Measurements from ENCODE around the gene WNT1.

The WNT1 gene

DNA sequence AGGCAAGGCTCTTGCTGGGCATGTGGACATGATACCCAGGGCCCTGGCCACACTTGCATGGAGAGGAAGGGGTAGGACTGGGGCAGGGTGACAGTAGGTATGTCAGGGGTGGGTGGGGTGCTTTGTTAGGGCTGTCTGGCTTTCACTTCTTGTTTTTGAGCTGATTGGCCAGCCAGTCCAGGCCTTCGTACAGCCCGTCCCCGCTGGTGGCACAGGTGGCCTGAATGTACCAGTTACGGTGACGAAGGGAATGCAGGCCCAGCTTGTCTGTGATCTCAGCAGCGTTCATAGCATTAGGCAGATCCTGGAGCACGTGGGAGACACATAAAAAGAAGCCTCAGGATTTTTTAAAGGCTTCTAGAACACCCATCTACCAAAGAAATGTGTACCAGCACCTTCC is 39.3 kb upstream of the WNT1 start:
- no peak overlapping the region for H3K14ac ChIP-seq (ENCODE audit: low read length)
- no peak overlapping the region for H4K91ac ChIP-seq (ENCODE audit: low read depth, low read length, poor library complexity)
- WGBS, 2 donors (ENCODE audit: extremely low coverage in 2 of 2, insufficient read length in 2 of 2, insufficient replicate concordance in 1 of 2), result no CpG with 5 or more reads among the region's 7 CpGs
- no peak overlapping the region for H2AFZ ChIP-seq (ENCODE audit: low read length)
- no peak overlapping the region for H3K4me2 ChIP-seq (ENCODE audit: insufficient read depth, low read length, poor library complexity, severe bottlenecking)
- no peak overlapping the region for H2BK120ac ChIP-seq (ENCODE audit: low read depth, low read length)
- no peaks in the 10 kb centered on the region for H3K27me3 ChIP-seq (ENCODE audit: control insufficient read depth in 3 of 3, insufficient read depth in 3 of 3, low read depth in 1 of 3, low read length in 3 of 3)
- H2BK15ac ChIP-seq (ENCODE audit: low read length), result no peak overlapping the region
- no peaks in the 10 kb centered on the region for H3K9me3 ChIP-seq (replicated peaks in 1 of 2; ENCODE audit: control insufficient read depth in 2 of 2, insufficient read depth in 1 of 2, low read depth in 1 of 2, low read length in 2 of 2)
- H3K9ac ChIP-seq (ENCODE audit: low read depth, low read length, poor library complexity), result no peak overlapping the region
- no peak overlapping the region for H3K27ac ChIP-seq (replicated peaks; ENCODE audit: low read length)
- no peak overlapping the region for H2AK5ac ChIP-seq (ENCODE audit: low read depth, low read length)
- H3K79me1 ChIP-seq (ENCODE audit: low read depth, low read length), result peaks cover 4% of the 10 kb centered on the region
- H3K18ac ChIP-seq (ENCODE audit: low read length), result no peak overlapping the region
- H4K8ac ChIP-seq (ENCODE audit: low read depth, low read length), result no peak overlapping the region
- H3K4ac ChIP-seq (ENCODE audit: low read length), result no peak overlapping the region
- H3K4me1 ChIP-seq (ENCODE audit: control insufficient read depth in 2 of 2, insufficient read depth in 1 of 2, low read depth in 1 of 2, low read length in 2 of 2), result no peaks in the 10 kb centered on the region
- H2BK5ac ChIP-seq (ENCODE audit: low read length), result no peak overlapping the region
- no peak for DNase-seq (ENCODE audit: low spot score)
- peaks cover 59 to 93% of the 10 kb centered on the region in 2 donors for H3K36me3 ChIP-seq (replicated peaks in 1 of 2; ENCODE audit: control insufficient read depth in 2 of 2, insufficient read depth in 2 of 2, low read length in 2 of 2)
- no peak overlapping the region for H3K23ac ChIP-seq (ENCODE audit: low read depth, low read length, poor library complexity)
- no peak overlapping the region for H2BK12ac ChIP-seq (ENCODE audit: low read length)
- H3K4me3 ChIP-seq (ENCODE audit: low read length in 2 of 2), result no peak overlapping the region

DNA sequence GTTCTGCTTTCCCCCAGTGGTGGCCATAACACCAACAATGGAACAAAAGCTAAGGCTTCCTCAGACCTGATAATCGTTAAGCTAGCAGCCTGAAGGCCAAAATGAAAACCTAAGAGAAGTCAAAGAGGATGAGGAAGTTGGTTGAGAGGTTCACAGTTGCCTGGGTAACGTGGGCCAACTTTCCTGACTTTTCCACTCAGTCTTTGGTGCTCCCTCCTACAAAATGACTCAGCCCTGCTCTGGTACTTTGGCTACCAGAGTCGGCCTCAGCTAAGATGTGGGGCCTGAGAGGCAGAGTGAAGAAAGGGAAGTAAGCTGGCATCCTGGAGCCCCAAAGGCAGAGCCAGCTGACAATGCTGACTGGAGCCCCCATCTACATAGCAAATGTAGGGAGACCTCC is 37.9 kb upstream of the WNT1 start:
- no peak overlapping the region for H3K14ac ChIP-seq (ENCODE audit: low read length)
- no peak overlapping the region for H2AFZ ChIP-seq (ENCODE audit: low read length)
- no peak overlapping the region for H3K9ac ChIP-seq (ENCODE audit: low read depth, low read length, poor library complexity)
- WGBS, 2 donors (ENCODE audit: extremely low coverage in 2 of 2, insufficient read length in 2 of 2, insufficient replicate concordance in 1 of 2), result no CpG with 5 or more reads among the region's 3 CpGs
- no peaks in the 10 kb centered on the region for H3K27me3 ChIP-seq (ENCODE audit: control insufficient read depth in 3 of 3, insufficient read depth in 3 of 3, low read depth in 1 of 3, low read length in 3 of 3)
- peaks cover 53 to 92% of the 10 kb centered on the region in 2 donors for H3K36me3 ChIP-seq (replicated peaks in 1 of 2; ENCODE audit: control insufficient read depth in 2 of 2, insufficient read depth in 2 of 2, low read length in 2 of 2)
- H3K4me3 ChIP-seq (ENCODE audit: low read length in 2 of 2), result no peak overlapping the region
- no peak overlapping the region for H3K4ac ChIP-seq (ENCODE audit: low read length)
- H3K4me2 ChIP-seq (ENCODE audit: insufficient read depth, low read length, poor library complexity, severe bottlenecking), result no peak overlapping the region
- no peak overlapping the region for H3K27ac ChIP-seq (replicated peaks; ENCODE audit: low read length)
- no peak overlapping the region for H4K8ac ChIP-seq (ENCODE audit: low read depth, low read length)
- H2BK5ac ChIP-seq (ENCODE audit: low read length), result no peak overlapping the region
- H3K23ac ChIP-seq (ENCODE audit: low read depth, low read length, poor library complexity), result no peak overlapping the region
- peaks cover 4% of the 10 kb centered on the region for H3K79me1 ChIP-seq (ENCODE audit: low read depth, low read length)
- no peak overlapping the region for H3K18ac ChIP-seq (ENCODE audit: low read length)
- H4K91ac ChIP-seq (ENCODE audit: low read depth, low read length, poor library complexity), result no peak overlapping the region
- no peak overlapping the region for H2BK120ac ChIP-seq (ENCODE audit: low read depth, low read length)
- no peaks in the 10 kb centered on the region for H3K9me3 ChIP-seq (replicated peaks in 1 of 2; ENCODE audit: control insufficient read depth in 2 of 2, insufficient read depth in 1 of 2, low read depth in 1 of 2, low read length in 2 of 2)
- H3K4me1 ChIP-seq (ENCODE audit: control insufficient read depth in 2 of 2, insufficient read depth in 1 of 2, low read depth in 1 of 2, low read length in 2 of 2), result no peaks in the 10 kb centered on the region
- H2BK12ac ChIP-seq (ENCODE audit: low read length), result no peak overlapping the region
- no peak overlapping the region for H2AK5ac ChIP-seq (ENCODE audit: low read depth, low read length)
- no peak for DNase-seq (ENCODE audit: low spot score)
- no peak overlapping the region for H2BK15ac ChIP-seq (ENCODE audit: low read length)

GRCh38 chr12:48943221-48943620 is 34.9 kb upstream of the WNT1 start:
- Histone ChIP-seq H3K14ac (ENCODE audit: low read length) (no peak overlapping the region), H3K4me1 (ENCODE audit: control insufficient read depth in 2 of 2, insufficient read depth in 1 of 2, low read depth in 1 of 2, low read length in 2 of 2) (no peaks in the 10 kb centered on the region), H2BK120ac (ENCODE audit: low read depth, low read length) (no peak overlapping the region), H3K36me3 (replicated peaks in 1 of 2; ENCODE audit: control insufficient read depth in 2 of 2, insufficient read depth in 2 of 2, low read length in 2 of 2) (peaks cover 40 to 80% of the 10 kb centered on the region in 2 donors), H3K27me3 (ENCODE audit: control insufficient read depth in 3 of 3, insufficient read depth in 3 of 3, low read depth in 1 of 3, low read length in 3 of 3) (no peaks in the 10 kb centered on the region), H4K91ac (ENCODE audit: low read depth, low read length, poor library complexity) (no peak overlapping the region), H2AFZ (ENCODE audit: low read length) (no peak overlapping the region), H4K8ac (ENCODE audit: low read depth, low read length) (no peak overlapping the region), H3K9me3 (replicated peaks in 1 of 2; ENCODE audit: control insufficient read depth in 2 of 2, insufficient read depth in 1 of 2, low read depth in 1 of 2, low read length in 2 of 2) (no peaks in the 10 kb centered on the region), H2AK5ac (ENCODE audit: low read depth, low read length) (no peak overlapping the region), H3K4ac (ENCODE audit: low read length) (no peak overlapping the region), H3K18ac (ENCODE audit: low read length) (no peak overlapping the region), H3K9ac (ENCODE audit: low read depth, low read length, poor library complexity) (no peak overlapping the region), H2BK12ac (ENCODE audit: low read length) (no peak overlapping the region), H3K23ac (ENCODE audit: low read depth, low read length, poor library complexity) (no peak overlapping the region), H3K27ac (replicated peaks; ENCODE audit: low read length) (no peak overlapping the region), H2BK5ac (ENCODE audit: low read length) (no peak overlapping the region), H2BK15ac (ENCODE audit: low read length) (no peak overlapping the region), H3K4me3 (ENCODE audit: low read length in 2 of 2) (no peak overlapping the region), H3K79me1 (ENCODE audit: low read depth, low read length) (peaks cover 7% of the 10 kb centered on the region), H3K4me2 (ENCODE audit: insufficient read depth, low read length, poor library complexity, severe bottlenecking) (no peak overlapping the region)
- no CpG with 5 or more reads among the region's 4 CpGs for WGBS, 2 donors (ENCODE audit: extremely low coverage in 2 of 2, insufficient read length in 2 of 2, insufficient replicate concordance in 1 of 2)
- DNase-seq (ENCODE audit: low spot score), result no peak

DNA sequence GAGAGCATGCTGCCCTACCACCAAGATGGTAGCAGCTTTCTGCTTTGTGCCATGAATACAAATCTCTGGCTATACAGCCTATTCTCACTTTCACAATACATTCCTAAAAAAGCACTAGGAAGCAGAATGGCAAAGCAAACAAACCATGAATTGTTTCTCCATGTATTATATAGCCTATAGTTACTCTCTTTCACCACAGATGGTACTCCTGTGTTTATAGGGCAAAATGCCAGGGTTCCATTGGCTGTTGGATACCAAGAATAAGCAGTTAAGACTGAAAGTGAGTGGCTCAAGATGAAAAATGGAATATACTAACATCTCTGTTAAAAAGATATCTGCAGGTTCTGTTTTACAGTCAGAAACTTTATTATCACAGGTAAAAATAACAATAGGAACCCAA is 31.9 kb upstream of the WNT1 start:
- no peaks in the 10 kb centered on the region for H3K4me1 ChIP-seq (ENCODE audit: control insufficient read depth in 2 of 2, insufficient read depth in 1 of 2, low read depth in 1 of 2, low read length in 2 of 2)
- no peak overlapping the region for H2BK15ac ChIP-seq (ENCODE audit: low read length)
- H3K4me2 ChIP-seq (ENCODE audit: insufficient read depth, low read length, poor library complexity, severe bottlenecking), result no peak overlapping the region
- peaks cover 8% of the 10 kb centered on the region for H3K79me1 ChIP-seq (ENCODE audit: low read depth, low read length)
- no peak overlapping the region for H2BK120ac ChIP-seq (ENCODE audit: low read depth, low read length)
- no peak overlapping the region for H4K91ac ChIP-seq (ENCODE audit: low read depth, low read length, poor library complexity)
- H3K27ac ChIP-seq (replicated peaks; ENCODE audit: low read length), result no peak overlapping the region
- H3K4me3 ChIP-seq (ENCODE audit: low read length in 2 of 2), result no peak overlapping the region
- no peak for DNase-seq (ENCODE audit: low spot score)
- no peak overlapping the region for H4K8ac ChIP-seq (ENCODE audit: low read depth, low read length)
- no peak overlapping the region for H3K18ac ChIP-seq (ENCODE audit: low read length)
- no peak overlapping the region for H3K14ac ChIP-seq (ENCODE audit: low read length)
- peaks cover 14 to 64% of the 10 kb centered on the region in 2 donors for H3K36me3 ChIP-seq (replicated peaks in 1 of 2; ENCODE audit: control insufficient read depth in 2 of 2, insufficient read depth in 2 of 2, low read length in 2 of 2)
- H3K9me3 ChIP-seq (replicated peaks in 1 of 2; ENCODE audit: control insufficient read depth in 2 of 2, insufficient read depth in 1 of 2, low read depth in 1 of 2, low read length in 2 of 2), result no peaks in the 10 kb centered on the region
- H3K4ac ChIP-seq (ENCODE audit: low read length), result no peak overlapping the region
- H2AK5ac ChIP-seq (ENCODE audit: low read depth, low read length), result no peak overlapping the region
- no peak overlapping the region for H2BK5ac ChIP-seq (ENCODE audit: low read length)
- H3K27me3 ChIP-seq (ENCODE audit: control insufficient read depth in 3 of 3, insufficient read depth in 3 of 3, low read depth in 1 of 3, low read length in 3 of 3), result no peaks in the 10 kb centered on the region
- H3K9ac ChIP-seq (ENCODE audit: low read depth, low read length, poor library complexity), result no peak overlapping the region
- H2AFZ ChIP-seq (ENCODE audit: low read length), result no peak overlapping the region
- no peak overlapping the region for H3K23ac ChIP-seq (ENCODE audit: low read depth, low read length, poor library complexity)
- no peak overlapping the region for H2BK12ac ChIP-seq (ENCODE audit: low read length)

Measured in neuronal stem cell (in vitro differentiated cells).